NB4 (cell line): Measurements from ENCODE around the gene SYP.

Experiments
- CTCF ChIP-seq: IDR thresholded peaks from one replicate; pipeline ENCODE4 v1.5.1; 2012; ENCODE audit warnings: low read depth, low read length
- MAX ChIP-seq: IDR thresholded peaks from 2 replicates; pipeline ENCODE4 v1.6.1; 2011; ENCODE audit warnings: low read depth, low read length
- MYC ChIP-seq: IDR thresholded peaks from 2 replicates; pipeline ENCODE4 v1.6.1; 2011; ENCODE audit warnings: low read depth, low read length
- POLR2A ChIP-seq: IDR thresholded peaks from 2 replicates; pipeline ENCODE4 v1.6.1; 2011; ENCODE audit warnings: mild to moderate bottlenecking; ENCODE audit not compliant: insufficient read length; ENCODE audit errors: extremely low read depth

GRCh38 chrX:49221868-49222267, 21.9 kb upstream of the SYP start:
- no peak for TF ChIP-seq POLR2A
- TF ChIP-seq CTCF = no peak
- no peak for TF ChIP-seq MAX
- TF ChIP-seq MYC = no peak
